GM18526 (cell line): ENCODE results near the gene GMPPB.
A peak's percentile ranks its signal among the peaks of the same experiment; 100 is the strongest.

ENCODE experiments used
- POLR2A ChIP-seq: IDR thresholded peaks from 3 replicates; pipeline ENCODE4 v1.6.1; 2011; ENCODE audit not compliant: insufficient read length; ENCODE audit errors: extremely low read depth

The GMPPB gene

DNA sequence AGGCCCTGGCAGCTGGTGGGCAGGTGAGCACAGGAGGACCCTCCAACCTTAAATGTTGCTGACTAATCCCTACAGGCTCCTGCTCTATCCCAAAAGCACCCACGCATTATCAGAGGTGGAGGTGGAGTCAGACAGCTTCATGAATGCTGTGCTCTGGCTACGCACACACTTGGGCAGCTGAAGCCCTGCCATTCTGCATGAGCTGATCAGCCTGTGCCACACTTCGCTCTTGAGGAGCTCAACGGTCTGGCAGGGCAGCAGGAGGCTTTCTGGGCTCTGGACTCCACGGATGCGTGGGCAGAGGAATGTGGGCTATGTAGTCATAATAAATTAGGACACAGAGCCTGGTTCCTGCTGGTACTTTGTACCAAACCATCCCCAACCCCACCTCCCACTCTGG lies 40.6 kb downstream of the GMPPB start:
- no peak for TF ChIP-seq POLR2A

DNA sequence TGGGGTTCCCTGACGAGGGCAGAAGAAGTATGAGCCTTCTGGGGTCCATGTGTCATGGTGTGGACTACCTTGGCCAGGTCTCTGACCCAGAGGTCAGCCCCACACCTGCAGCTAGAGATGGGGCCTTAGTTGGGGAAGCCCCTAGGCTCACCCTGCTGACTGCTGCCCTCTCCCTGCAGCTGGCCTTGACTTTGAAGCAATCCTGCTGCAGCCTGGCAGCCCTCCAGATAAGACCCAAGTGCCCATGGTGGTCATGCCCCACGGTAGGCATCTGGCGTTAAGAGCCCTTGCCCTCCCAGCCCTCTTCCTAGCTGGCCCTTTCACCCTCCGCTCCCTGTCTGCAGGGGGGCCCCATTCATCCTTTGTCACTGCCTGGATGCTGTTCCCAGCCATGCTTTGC lies 42.2 kb downstream of the GMPPB start:
- no peak for TF ChIP-seq POLR2A

GRCh38 chr3:49681232-49681522 lies 42.6 kb downstream of the GMPPB start:
- TF ChIP-seq POLR2A: no peak

- no peak for TF ChIP-seq POLR2A
Measured at GRCh38 chr3:49680493-49681231, 43.1 kb downstream of the GMPPB start.

- no peak for TF ChIP-seq POLR2A
Measured at GRCh38 chr3:49675912-49676311, 47.8 kb downstream of the GMPPB start.

- TF ChIP-seq POLR2A: no peak
Measured at GRCh38 chr3:49674497-49674983, 49.2 kb downstream of the GMPPB start.

DNA sequence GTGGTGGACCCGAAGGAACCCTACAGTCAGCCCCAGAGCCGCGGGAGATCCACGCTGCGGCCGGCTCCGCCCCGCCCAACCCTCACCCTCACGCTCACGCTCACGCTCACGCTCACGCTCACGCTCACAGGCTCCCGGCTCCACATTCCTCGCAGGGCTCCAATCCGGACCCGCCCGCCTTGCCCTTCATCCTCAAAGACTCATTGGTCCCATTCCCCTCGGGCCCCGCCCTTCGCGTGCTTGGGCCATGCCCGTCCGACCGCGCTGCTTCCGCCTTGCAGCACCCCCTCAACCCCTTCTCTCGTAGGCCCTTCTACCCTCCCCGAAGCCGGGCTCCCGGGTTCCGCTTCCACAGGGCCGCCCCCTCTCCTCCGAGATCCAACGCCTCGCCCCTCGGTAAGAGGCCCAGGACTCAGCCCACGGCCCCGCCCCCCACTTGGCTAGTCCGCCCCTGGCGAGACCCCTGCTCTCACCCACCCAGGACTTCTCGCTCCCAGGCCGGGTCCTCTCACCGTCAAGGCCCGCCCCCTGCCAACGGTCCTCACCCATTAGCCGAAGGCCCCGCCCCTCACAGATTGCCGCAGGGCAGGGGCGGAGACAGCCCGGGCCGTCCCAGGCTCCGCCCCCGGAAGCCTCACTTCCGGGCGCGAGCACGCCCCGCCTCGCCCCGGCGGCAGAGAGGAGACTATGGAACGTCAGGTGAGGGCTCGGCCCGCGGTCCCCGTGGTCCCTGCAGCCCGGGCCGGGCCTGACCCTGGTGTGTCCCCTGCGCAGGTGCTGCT lies 49.8 kb downstream of the GMPPB start, which contains the start of gene APEH:
Gene APEH (plus strand): TSS at position 637 of the 782 bp plus-strand sequence. CDS start 51 bp downstream, at position 688.
- TF ChIP-seq POLR2A: peak; percentile 89

DNA sequence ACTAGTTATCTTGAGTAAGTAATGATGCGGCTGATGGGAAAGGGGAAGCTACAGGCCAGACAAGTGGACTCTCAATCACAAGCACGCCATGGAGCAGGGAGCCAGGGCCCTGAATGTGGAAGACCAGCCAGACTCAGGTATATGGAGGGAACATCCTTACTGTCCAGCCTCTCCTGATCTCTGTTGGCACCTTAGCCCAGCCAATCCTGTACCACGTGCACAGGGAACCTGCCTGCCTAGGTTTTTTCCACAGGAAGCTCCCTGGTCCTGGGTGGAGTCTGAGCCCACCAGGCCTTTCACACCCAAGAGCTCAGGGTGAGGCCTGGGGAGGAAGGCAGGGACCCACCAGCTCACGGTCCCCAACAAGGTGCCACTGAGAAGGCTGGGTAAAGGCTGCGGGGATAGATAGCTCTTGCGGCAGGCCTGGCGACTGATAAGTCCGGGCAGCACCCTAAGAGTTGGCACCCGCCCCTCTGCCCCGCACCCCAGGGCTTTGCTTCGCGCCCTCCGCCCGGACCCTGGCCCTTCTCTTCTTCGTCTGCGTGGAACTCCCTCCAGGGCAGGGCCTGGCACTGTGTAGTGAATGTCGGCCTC lies 50.5 kb downstream of the GMPPB start:
- TF ChIP-seq POLR2A: no peak

- TF ChIP-seq POLR2A: no peak
Measured at GRCh38 chr3:49671291-49672288, 52.2 kb downstream of the GMPPB start.

DNA sequence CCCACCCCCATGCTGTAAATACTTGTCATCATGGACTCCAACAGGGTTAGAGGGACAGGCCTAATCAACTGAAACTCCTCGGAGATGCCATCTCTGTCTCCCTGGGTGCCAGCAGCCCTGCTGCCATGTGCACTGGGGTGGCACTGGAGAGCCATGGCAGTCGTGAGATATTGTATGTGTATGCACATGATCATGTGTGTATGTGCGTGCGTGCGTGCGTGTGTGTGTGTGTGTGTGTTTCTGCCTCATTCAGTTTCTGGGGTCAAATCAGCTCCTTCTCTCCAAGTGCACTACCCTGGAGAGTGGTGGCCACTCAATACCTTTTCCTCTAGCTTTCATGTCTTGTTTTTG lies 52.8 kb downstream of the GMPPB start:
- no peak for TF ChIP-seq POLR2A
